Peyer's patch (tissue), 4 donors: ENCODE results near the gene DERA. TPM values are rescaled to one million over a fixed set of nuclear protein-coding genes. Genes with fewer than 3 reads are reported as not detected.

ENCODE experiments used
- DNase-seq, 3 donors: peaks; one replicate each; pipeline ENCODE4 v3.0.0-alpha.2; 2017 to 2019
- H3K27ac ChIP-seq, 4 donors: fragments of 200-600 bp; sonication (generic); one replicate each; pipeline ENCODE4 v1.5.1; 2016 to 2019
- H3K27me3 ChIP-seq, 2 donors: fragments of 200-600 bp; sonication (generic); one replicate each; pipeline ENCODE4 v1.5.1; 2019
- H3K36me3 ChIP-seq, 3 donors: fragments of 200-600 bp; sonication (generic); one replicate each; pipeline ENCODE4 v1.5.1; 2016 to 2019
- H3K4me1 ChIP-seq, 4 donors: fragments of 200-600 bp; sonication (generic); one replicate each; pipeline ENCODE4 v1.5.1; 2016 to 2019
- H3K4me3 ChIP-seq, 4 donors: fragments of 200-600 bp; sonication (generic); 1 replicate in 3 of 4; 2 replicates in 1 of 4; pipeline ENCODE4 v1.5.1; 2016 to 2019; ENCODE audit warnings: mild to moderate bottlenecking in 1 of 4
- H3K9me3 ChIP-seq, 4 donors: fragments of 200-600 bp; sonication (generic); one replicate each; pipeline ENCODE4 v1.5.1; 2016 to 2019; ENCODE audit warnings: mild to moderate bottlenecking in 1 of 4
- CTCF ChIP-seq, 6 experiments: fragments of 450-650 bp in 4 of 6; fragments of 200-600 bp in 2 of 6; sonication (generic) in 1 of 6; IDR thresholded peaks; one replicate each; pipeline ENCODE4 v1.5.1; 2017 to 2019; ENCODE audit warnings: antibody characterized with exemption in 6 of 6, mild to moderate bottlenecking in 3 of 6, moderate library complexity in 1 of 6
- POLR2A ChIP-seq, 2 donors: fragments of 450-650 bp; IDR thresholded peaks; one replicate each; pipeline ENCODE4 v1.5.1; 2017; ENCODE audit warnings: antibody characterized with exemption in 2 of 2, mild to moderate bottlenecking in 2 of 2, moderate library complexity in 2 of 2
- total RNA-seq, 4 donors: library from RNA; depleted of rRNA; stranded (reverse); fragments of >200 nt; gene quantifications; one replicate each; pipeline ENCODE4 v1.1.0, GENCODE V29; 2016

The DERA gene
- total RNA-seq, 4 donors from 2014 or later: 45.4 to 111 (median 78.9) TPM

- no peaks in the 10 kb centered on the region for H3K4me1 ChIP-seq
- no peak for DNase-seq
- no peak for TF ChIP-seq POLR2A (IDR thresholded peaks at IDR 0.05)
- no peak for TF ChIP-seq CTCF (IDR thresholded peaks at IDR 0.05)
- no peaks in the 10 kb centered on the region for H3K36me3 ChIP-seq
- no peaks in the 10 kb centered on the region for H3K9me3 ChIP-seq
- H3K27me3 ChIP-seq: no peaks in the 10 kb centered on the region
- no peak overlapping the region for H3K4me3 ChIP-seq
- H3K27ac ChIP-seq: no peak overlapping the region
Observed at GRCh38 chr12:15928870-15929571, 17.9 kb downstream of the DERA start.

- Histone ChIP-seq H3K27ac (no peak overlapping the region), H3K9me3 (no peaks in the 10 kb centered on the region), H3K4me3 (no peak overlapping the region), H3K27me3 (no peaks in the 10 kb centered on the region), H3K36me3 (no peaks in the 10 kb centered on the region), H3K4me1 (no peaks in the 10 kb centered on the region)
- no peak for DNase-seq
- TF ChIP-seq POLR2A (IDR thresholded peaks at IDR 0.05): no peak
- no peak for TF ChIP-seq CTCF (IDR thresholded peaks at IDR 0.05)
Observed at GRCh38 chr12:15931590-15932053, 20.5 kb downstream of the DERA start.

GRCh38 chr12:15932327-15932726 is 21.2 kb downstream of the DERA start:
- Histone ChIP-seq H3K4me3 (no peak overlapping the region), H3K27me3 (no peaks in the 10 kb centered on the region), H3K27ac (no peak overlapping the region), H3K4me1 (no peaks in the 10 kb centered on the region), H3K36me3 (no peaks in the 10 kb centered on the region), H3K9me3 (no peaks in the 10 kb centered on the region)
- TF ChIP-seq POLR2A (IDR thresholded peaks at IDR 0.05): no peak
- no peak for TF ChIP-seq CTCF (IDR thresholded peaks at IDR 0.05)
- DNase-seq: no peak

- TF ChIP-seq CTCF (IDR thresholded peaks at IDR 0.05): no peak
- no peak for TF ChIP-seq POLR2A (IDR thresholded peaks at IDR 0.05)
- no peak for DNase-seq
- Histone ChIP-seq H3K27ac (no peak overlapping the region), H3K36me3 (no peaks in the 10 kb centered on the region), H3K4me3 (no peak overlapping the region), H3K27me3 (no peaks in the 10 kb centered on the region), H3K9me3 (no peaks in the 10 kb centered on the region), H3K4me1 (no peaks in the 10 kb centered on the region)
Observed at GRCh38 chr12:15932971-15933370, 21.8 kb downstream of the DERA start.

GRCh38 chr12:15933751-15934150 is 22.6 kb downstream of the DERA start:
- TF ChIP-seq POLR2A (IDR thresholded peaks at IDR 0.05) (no peak), CTCF (IDR thresholded peaks at IDR 0.05) (no peak)
- no peaks in the 10 kb centered on the region for H3K27me3 ChIP-seq
- no peaks in the 10 kb centered on the region for H3K4me1 ChIP-seq
- H3K27ac ChIP-seq: no peak overlapping the region
- H3K36me3 ChIP-seq: no peaks in the 10 kb centered on the region
- no peak overlapping the region for H3K4me3 ChIP-seq
- no peak for DNase-seq
- no peaks in the 10 kb centered on the region for H3K9me3 ChIP-seq
